Astrocyte of the spinal cord (primary cell): Measurements from ENCODE around the gene BPGM.
A peak's percentile ranks its signal among the peaks of the same experiment; 100 is the strongest.

ENCODE experiments used
- DNase-seq: peaks from one replicate; pipeline ENCODE4 v3.0.0; 2011; ENCODE audit warnings: low read depth, low spot score
- H3K4me3 ChIP-seq: 2 replicates; pipeline ENCODE4 v1.5.1; 2011; ENCODE audit warnings: low read depth, mild to moderate bottlenecking, low read length, moderate library complexity
- CTCF ChIP-seq: IDR thresholded peaks from 2 replicates; pipeline ENCODE4 v1.5.1; 2012; ENCODE audit warnings: low read depth, mild to moderate bottlenecking, low read length, inconsistent platforms
- in situ Hi-C: cut with HindIII; loops from 2 replicates; pipeline ENCODE4 v1.10.0; 2017; ENCODE audit warnings: low sequenced_read_pairs

BPGM gene

DNA sequence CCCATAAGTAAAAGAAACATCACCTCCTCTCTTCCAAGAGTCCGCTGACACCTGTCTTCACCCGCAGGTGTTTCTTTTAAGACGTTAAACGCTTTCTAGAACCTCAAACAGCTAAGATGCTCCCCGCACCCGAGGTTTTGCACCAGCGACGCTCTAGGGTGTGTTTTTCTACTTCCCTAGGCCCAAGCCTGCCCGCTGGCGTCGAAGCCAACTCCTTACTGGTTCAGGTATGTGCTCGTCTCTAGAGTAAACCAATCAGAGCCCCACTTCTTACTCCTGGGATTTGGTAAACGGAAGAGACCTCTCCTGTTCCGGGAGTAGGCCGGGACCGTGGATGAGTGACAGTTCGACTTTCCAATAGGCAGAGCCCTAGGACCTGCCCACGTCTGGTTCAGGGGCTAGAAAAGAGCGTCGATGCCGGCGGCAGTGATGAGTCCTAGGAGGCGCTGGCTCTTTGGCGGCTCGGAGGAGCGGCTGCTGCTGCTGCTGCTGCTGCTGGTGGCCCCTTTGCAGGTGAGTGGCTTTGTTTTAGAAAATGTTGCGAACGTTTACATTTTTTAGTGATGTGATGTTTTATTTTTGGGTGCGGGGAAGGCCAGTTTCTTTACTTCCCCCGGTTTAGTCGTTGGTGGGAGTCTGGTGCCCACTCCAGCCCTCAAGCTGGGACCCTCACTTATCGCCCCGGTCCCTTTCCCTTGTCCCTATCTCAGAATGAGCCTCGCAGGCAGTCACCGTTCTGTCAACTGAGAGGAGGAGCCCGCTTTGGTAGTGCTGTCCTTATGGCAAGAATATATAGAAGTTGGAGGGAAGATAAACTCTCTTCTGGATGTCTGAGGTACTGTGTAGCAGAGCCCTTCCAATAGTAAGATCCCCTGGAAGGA lies at the start of gene BPGM:
Gene BPGM (plus strand): TSS at position 429 of the 881 bp plus-strand sequence. CDS start 14,655 bp downstream, outside the sequence.
- TF ChIP-seq CTCF, result peak; percentile 54
- peak; percentile 100 for DNase-seq
- in situ Hi-C loops, result no loop called here
- peak within 1 kb of the TSS; percentile 85 for H3K4me3 ChIP-seq

DNA sequence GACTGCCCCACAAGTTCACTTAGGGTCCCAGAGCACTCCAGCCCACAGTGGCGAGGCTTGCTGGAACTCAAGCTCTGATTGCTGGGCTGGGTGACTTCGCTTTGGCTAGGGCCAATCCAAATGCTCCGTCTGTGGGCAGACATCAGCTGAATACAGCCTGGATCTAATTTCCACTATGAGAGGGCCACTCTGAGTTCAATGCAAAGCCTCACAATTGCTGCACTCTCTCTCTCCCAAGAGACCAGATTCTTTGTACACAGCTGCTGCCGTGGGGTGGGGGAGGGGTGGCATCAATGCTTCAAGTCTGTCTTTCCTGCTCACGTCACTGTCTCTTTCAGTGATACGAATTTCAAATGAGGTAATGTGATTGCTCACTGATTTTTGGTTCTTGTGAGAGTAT lies 47.3 kb upstream of the BPGM start:
- in situ Hi-C loops, result no loop called here
- no peak for DNase-seq
- no peak overlapping the region for H3K4me3 ChIP-seq
- no peak for TF ChIP-seq CTCF

GRCh38 chr7:134601459-134601858 lies 45.2 kb upstream of the BPGM start:
- DNase-seq, result no peak
- in situ Hi-C loops, result no loop called here
- no peak for TF ChIP-seq CTCF
- no peak overlapping the region for H3K4me3 ChIP-seq

DNA sequence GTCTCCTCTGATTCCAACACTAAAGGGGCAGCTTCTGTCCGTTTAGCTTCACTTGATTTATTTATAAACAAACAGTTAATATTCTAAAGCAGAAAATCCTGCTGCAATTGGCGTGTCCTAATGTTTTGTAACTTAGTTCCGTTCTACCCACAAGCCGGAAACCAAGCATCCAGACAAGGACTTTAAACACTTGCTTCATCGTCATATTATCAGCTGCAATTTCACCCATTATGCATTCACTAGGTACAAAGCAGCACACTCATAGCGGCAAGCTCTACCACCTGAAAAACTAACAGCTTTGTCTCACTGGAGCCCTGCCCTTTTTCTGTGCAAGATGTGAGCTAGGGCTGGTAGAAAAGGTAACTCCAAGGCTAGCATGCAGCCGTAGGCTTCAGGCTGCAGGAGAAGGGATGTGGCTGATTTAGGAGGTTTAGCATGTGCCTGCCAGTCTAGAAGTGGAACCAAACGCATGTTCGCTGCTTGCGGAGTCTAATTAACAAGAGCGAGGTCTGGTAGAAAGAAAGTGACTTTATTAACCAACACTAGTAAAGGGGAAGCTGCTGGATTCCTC lies 43.7 kb upstream of the BPGM start:
- TF ChIP-seq CTCF, result no peak

DNA sequence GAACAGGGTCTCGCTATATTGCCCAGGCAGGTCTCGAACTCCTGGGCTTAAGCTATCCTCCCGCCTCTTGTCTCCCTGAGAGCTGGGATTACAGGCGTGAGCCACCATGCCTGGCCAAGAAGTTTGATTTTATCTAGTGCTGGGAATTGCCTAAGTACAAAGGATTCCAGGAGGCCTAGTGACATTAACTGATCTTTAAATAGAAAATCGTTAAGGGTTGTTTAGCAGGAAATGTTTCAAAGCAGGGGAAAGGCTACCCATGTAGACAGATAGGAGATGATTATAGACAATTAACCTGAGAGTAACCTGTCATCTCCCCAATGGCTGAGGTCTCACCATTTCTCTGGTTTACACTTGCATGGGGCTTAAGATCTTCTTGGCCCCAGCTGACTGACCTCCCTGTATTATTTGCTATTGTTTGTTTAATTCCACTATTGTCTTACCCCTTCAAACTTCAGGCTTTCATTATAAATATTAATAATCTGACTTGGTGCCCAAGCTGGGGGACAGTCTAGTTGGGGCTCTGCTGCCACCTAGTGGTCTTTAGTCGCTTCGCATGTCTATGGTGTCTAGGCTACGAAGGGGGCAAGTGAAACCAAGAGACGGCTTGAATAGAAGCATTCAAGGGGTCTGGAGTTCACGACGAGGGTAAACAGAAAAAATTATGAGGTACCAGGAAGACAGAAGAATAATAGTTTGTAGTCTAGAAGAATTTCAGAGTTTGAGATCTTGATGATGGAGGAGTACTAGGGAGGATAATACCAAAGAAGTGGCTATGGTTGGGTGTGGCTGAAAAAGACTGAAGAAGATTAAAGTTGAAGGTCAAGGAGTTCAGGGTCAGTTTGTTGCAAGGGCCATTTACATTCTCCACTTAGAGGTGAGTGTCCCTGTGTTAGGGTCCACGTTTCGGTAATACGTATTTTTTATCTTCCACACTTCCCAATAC lies 40.4 kb upstream of the BPGM start:
- TF ChIP-seq CTCF, result peak; percentile 91
- DNase-seq, result peak; percentile 59
- in situ Hi-C loops, result no loop called here
- no peak overlapping the region for H3K4me3 ChIP-seq

More for the DNA sequence above, 43.7 kb upstream of the BPGM start:
- no peak overlapping the region for H3K4me3 ChIP-seq
- in situ Hi-C loops, result no loop called here
- DNase-seq, result peak; percentile 33

GRCh38 chr7:134611611-134612151 lies 35.0 kb upstream of the BPGM start:
- no peak for DNase-seq
- H3K4me3 ChIP-seq, result no peak overlapping the region
- TF ChIP-seq CTCF, result no peak
- in situ Hi-C loops, result no loop called here
